Measurements from ENCODE around the gene IL2. TPM values are rescaled to one million over a fixed set of nuclear protein-coding genes. Genes with fewer than 3 reads are reported as not detected.
A peak's percentile ranks its signal among the peaks of the same experiment; 100 is the strongest.

The IL2 gene
- total and polyA plus RNA-seq, 2 donors (not counting 3 experiments of a cell fraction or from before 2014, with no cell fraction given) = not detected

GRCh38 chr4:122450847-122451246 lies 5.7 kb downstream of the IL2 start:
- no peak overlapping the region for H3K27ac ChIP-seq (ENCODE audit: insufficient read depth, low read depth, low read length)
- no peak overlapping the region for H3K9ac ChIP-seq (replicated peaks; ENCODE audit: extremely low read depth, insufficient read depth, low read length)
- peaks cover 0 to 3% of the 10 kb centered on the region in 2 experiments for H3K27me3 ChIP-seq (ENCODE audit: control insufficient read depth in 2 of 2, insufficient read depth in 2 of 2, low read length in 2 of 2)
- FAIRE-seq (peak; percentile 4), DNase-seq (ENCODE audit: low read depth, low spot score) (no peak)
- ChIA-PET POLR2A (no interaction called here), CTCF (no interaction called here)
- dilution Hi-C loops (cut with MboI; ENCODE audit: extremely low pct_ligation_motif_present, low sequenced_read_pairs) (no loop called here), intact Hi-C loops (cut with micrococcal nuclease) (loop anchor here (10.0 kb wide), 1 partner anchor 124 kb away; no protein-coding TSS in a partner anchor)
- H3K4me1 ChIP-seq (ENCODE audit: control insufficient read depth, extremely low read depth, insufficient read depth, low read length) = no peaks in the 10 kb centered on the region
- TF ChIP-seq CTCF (IDR thresholded peaks at IDR 0.05; ENCODE audit: extremely low read depth in 1 of 2, insufficient read depth in 1 of 2, low read depth in 1 of 2, low read length in 2 of 2) (peak in 1 of 2 donors; percentile 8), POLR2A (IDR thresholded peaks at IDR 0.05; ENCODE audit: low read depth, low read length) (no peak)
- no peaks in the 10 kb centered on the region for H3K9me1 ChIP-seq (replicated peaks; ENCODE audit: control insufficient read depth, extremely low read depth, insufficient read depth, low read length)
- no peaks in the 10 kb centered on the region for H3K9me3 ChIP-seq (replicated peaks; ENCODE audit: control insufficient read depth, insufficient read depth, low read length)
- H3K4me2 ChIP-seq (ENCODE audit: insufficient read depth, low read length) = no peak overlapping the region
- no TSS peak for BruUV-seq (replicated peaks)
- H4K20me1 ChIP-seq (replicated peaks; ENCODE audit: control insufficient read depth, extremely low read depth, insufficient read depth, low read length) = no peaks in the 10 kb centered on the region
- no peak overlapping the region for H2AFZ ChIP-seq (ENCODE audit: low read depth, low read length)
- no peaks in the 10 kb centered on the region for H3K79me2 ChIP-seq (ENCODE audit: control insufficient read depth, insufficient read depth, low read length)
- H3K4me3 ChIP-seq (replicated peaks in 1 of 3; ENCODE audit: insufficient read depth in 1 of 3, low read depth in 1 of 3, low read length in 3 of 3) = no peak overlapping the region
- no peaks in the 10 kb centered on the region for H3K36me3 ChIP-seq (ENCODE audit: control insufficient read depth in 2 of 2, extremely low read depth in 1 of 2, insufficient read depth in 2 of 2, low read length in 2 of 2)

- dilution Hi-C loops (cut with MboI; ENCODE audit: extremely low pct_ligation_motif_present, low sequenced_read_pairs) = no loop called here
- Histone ChIP-seq H3K79me2 (ENCODE audit: control insufficient read depth, insufficient read depth, low read length) (no peaks in the 10 kb centered on the region), H3K36me3 (ENCODE audit: control insufficient read depth in 2 of 2, extremely low read depth in 1 of 2, insufficient read depth in 2 of 2, low read length in 2 of 2) (no peaks in the 10 kb centered on the region), H3K27ac (ENCODE audit: insufficient read depth, low read depth, low read length) (no peak overlapping the region), H2AFZ (ENCODE audit: low read depth, low read length) (no peak overlapping the region), H3K4me1 (ENCODE audit: control insufficient read depth, extremely low read depth, insufficient read depth, low read length) (no peaks in the 10 kb centered on the region), H4K20me1 (replicated peaks; ENCODE audit: control insufficient read depth, extremely low read depth, insufficient read depth, low read length) (no peaks in the 10 kb centered on the region), H3K4me3 (replicated peaks in 1 of 3; ENCODE audit: insufficient read depth in 1 of 3, low read depth in 1 of 3, low read length in 3 of 3) (no peak overlapping the region), H3K27me3 (ENCODE audit: control insufficient read depth in 2 of 2, insufficient read depth in 2 of 2, low read length in 2 of 2) (peaks cover 0 to 8% of the 10 kb centered on the region in 2 experiments), H3K9me3 (replicated peaks; ENCODE audit: control insufficient read depth, insufficient read depth, low read length) (no peaks in the 10 kb centered on the region), H3K4me2 (ENCODE audit: insufficient read depth, low read length) (no peak overlapping the region), H3K9me1 (replicated peaks; ENCODE audit: control insufficient read depth, extremely low read depth, insufficient read depth, low read length) (no peaks in the 10 kb centered on the region), H3K9ac (replicated peaks; ENCODE audit: extremely low read depth, insufficient read depth, low read length) (no peak overlapping the region)
- TF ChIP-seq EZH2 (IDR thresholded peaks at IDR 0.05; ENCODE audit: borderline replicate concordance, low read depth, low read length, severe bottlenecking) = no peak
- no peak for TF ChIP-seq POLR2A (IDR thresholded peaks at IDR 0.05; ENCODE audit: low read depth, low read length)
- no peak for TF ChIP-seq MYC (IDR thresholded peaks at IDR 0.05; ENCODE audit: low read depth, low read length)
- TF ChIP-seq JUN (IDR thresholded peaks at IDR 0.05; ENCODE audit: borderline replicate concordance, insufficient read depth, insufficient read length, low read depth) = no peak
- no peak for TF ChIP-seq CTCF (IDR thresholded peaks at IDR 0.05; ENCODE audit: extremely low read depth in 1 of 2, insufficient read depth in 1 of 2, low read depth in 1 of 2, low read length in 2 of 2)
- TF ChIP-seq GATA2 (IDR thresholded peaks at IDR 0.05; ENCODE audit: insufficient read depth, insufficient read length, low read depth, low read length) = no peak
- no peak for TF ChIP-seq MAX (IDR thresholded peaks at IDR 0.05; ENCODE audit: insufficient read depth, insufficient read length)
- no peak for TF ChIP-seq POLR2AphosphoS5 (IDR thresholded peaks at IDR 0.05; ENCODE audit: insufficient read depth, low read depth, low read length)
- no peak for TF ChIP-seq FOS (IDR thresholded peaks at IDR 0.05; ENCODE audit: borderline replicate concordance, insufficient read depth, low read length)
- FAIRE-seq (no peak), DNase-seq (ENCODE audit: low read depth, low spot score) (no peak)
- no TSS peak for BruUV-seq (replicated peaks)
- ChIA-PET CTCF (no interaction called here), POLR2A (no interaction called here)
- intact Hi-C loops (cut with micrococcal nuclease) = no loop called here
These were observed 22.2 kb downstream of the IL2 start for GRCh38 chr4:122434285-122434684.
